Inflammatory macrophage treated with lipopolysaccharide for 1 hour (primary cell): ENCODE results near the gene TMEM151B.
A peak's percentile ranks its signal among the peaks of the same experiment; 100 is the strongest.

Experiments used
- DNase-seq, 2 donors: peaks; one replicate each; pipeline ENCODE4 v3.0.0-alpha.2; 2020 to 2022

Gene TMEM151B

DNA sequence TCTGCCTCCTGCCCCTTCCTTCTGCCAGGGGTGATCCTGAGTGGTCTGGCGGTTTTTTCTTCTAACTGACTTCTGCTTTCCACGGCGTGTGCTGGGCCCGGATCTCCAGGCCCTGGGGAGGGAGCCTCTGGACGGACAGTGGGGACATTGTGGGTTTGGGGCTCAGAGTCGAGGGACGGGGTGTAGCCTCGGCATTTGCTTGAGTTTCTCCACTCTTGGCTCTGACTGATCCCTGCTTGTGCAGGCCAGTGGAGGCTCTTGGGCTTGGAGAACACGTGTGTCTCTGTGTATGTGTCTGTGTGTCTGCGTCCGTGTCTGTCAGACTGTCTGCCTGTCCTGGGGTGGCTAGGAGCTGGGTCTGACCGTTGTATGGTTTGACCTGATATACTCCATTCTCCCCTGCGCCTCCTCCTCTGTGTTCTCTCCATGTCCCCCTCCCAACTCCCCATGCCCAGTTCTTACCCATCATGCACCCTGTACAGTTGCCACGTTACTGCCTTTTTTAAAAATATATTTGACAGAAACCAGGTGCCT lies 36.6 kb upstream of the TMEM151B start:
- DNase-seq: no peak

DNA sequence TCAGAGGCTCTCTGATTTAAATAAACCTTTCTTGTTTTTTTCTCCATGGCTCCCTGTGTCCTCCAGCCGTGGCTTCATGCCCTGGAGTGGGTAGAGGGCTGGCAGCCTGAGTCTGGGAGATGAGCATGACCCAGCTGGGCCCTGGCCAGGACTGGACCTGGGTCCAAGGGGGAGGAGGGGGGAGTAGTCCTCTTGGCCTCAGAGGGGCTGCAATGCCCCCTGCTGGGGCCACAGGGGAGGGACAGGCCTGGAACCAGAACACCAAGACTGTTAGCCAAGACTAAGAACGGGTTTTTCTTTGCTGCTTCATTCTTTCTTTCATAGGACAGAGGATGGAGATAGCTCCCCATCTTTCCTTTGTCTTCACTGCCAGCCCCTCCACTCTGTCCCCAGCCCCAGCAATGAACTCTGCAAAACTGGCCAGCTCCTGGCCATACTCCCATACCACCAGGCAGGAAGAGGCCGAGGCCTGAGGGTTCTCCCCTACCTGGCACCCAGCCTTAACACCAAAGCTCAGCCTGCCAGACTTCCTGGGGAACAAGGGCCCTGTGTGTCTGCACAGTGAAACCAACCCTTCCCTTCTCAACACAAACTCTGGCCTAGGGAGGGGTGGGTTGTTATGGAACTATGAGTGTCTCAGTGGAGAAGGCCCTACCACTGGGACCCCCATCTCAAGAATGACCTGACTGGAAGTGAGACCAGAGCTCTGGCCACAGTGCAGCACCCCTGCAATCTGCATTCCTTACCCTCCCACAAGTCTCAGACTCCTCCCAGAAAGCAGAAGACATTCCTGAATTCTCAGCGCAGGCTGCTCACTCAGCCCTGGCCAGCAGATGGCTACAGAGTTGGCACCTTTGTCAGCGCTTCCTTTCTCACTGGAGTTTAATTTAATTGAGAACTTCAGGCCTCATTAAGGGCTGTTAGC lies 35.9 kb upstream of the TMEM151B start:
- DNase-seq: peak in 1 of 2 donors; percentile 47

DNA sequence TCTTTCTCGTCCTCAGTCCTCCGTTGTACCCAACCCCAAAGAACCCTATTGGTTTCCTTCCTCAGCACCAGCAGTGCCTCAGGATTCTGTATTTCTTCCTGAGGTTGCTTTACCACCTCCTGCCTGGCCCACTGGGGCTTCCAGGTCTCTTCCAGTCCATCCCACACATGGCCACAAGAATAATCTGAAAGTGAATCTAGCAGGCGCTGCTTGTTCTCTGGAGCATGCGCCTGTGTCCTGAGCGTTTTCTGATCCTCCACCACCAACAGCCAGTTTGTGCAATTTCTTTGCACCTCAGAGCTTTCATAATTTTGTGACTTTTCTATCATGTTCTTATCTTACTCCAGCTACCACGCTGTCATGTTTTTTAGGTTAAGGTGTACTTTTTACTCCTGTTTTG lies 35.0 kb upstream of the TMEM151B start:
- DNase-seq: no peak

DNA sequence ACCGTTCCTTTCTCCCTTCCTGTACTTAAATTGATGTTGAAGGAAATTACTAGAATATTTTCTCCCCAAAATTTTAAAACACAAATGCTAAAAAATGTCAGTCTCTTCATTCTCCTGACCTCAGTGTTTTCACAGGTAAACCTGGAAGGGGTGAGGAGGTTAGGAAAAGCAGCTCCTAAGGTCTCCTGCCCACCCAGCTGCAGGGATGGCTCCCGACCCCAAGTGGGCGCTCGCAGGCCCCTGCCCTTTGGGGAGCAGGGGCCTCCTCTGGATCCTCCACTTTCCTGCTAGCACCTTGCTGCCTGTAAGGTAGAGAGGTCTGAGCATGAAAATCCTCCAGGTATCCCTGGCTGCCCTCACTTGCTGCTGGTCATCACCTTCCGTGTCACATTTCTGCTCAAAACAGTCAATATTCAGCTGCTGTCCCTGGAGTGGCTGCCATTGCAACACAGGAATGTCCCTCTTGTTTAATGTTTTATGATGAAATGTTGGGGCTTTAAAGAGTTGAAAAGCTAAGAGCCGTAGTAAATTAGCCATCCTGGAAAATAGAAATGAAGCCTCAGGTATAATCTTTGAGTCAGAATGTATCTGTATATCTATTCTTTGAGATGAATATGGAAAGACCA lies 34.2 kb upstream of the TMEM151B start:
- no peak for DNase-seq

DNA sequence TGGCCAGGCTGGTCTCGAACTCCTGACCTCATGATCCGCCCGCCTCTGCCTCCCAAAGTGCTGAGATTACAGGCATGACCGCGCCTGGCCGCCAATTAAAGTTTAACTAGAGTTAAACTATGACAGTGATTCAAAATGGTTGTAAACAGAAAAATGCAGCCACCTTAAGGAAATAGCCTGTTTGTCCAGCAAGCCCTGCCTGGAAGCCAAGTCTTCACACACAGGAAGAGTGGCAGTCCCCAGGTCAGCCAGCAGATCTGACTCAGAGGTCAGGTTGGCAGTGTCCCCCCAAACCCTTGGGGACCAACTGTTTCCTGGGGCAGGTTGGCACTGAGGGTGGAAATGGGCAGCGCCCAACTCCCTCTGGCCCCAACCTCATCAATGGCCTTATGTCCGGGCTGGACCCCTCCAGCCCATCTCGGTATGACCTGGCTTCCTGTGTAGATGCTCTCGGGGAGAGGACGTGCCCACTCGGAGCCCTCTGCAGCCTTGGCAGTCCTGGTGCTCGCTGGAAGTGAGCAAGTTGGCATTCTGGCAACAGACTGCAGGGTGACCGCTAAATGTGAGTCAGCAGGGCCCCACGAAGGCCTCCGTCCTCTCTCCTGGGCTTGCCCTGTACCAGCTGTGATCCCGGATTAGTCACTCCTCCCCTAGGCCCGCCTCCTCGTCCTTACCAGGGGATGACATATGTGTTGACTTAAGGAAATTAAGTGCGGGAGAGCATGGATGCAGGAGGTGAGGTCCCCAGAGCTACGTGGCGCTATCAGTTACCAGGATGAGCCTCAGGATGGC lies 33.0 kb upstream of the TMEM151B start:
- DNase-seq: peak; percentile 91 to 93

DNA sequence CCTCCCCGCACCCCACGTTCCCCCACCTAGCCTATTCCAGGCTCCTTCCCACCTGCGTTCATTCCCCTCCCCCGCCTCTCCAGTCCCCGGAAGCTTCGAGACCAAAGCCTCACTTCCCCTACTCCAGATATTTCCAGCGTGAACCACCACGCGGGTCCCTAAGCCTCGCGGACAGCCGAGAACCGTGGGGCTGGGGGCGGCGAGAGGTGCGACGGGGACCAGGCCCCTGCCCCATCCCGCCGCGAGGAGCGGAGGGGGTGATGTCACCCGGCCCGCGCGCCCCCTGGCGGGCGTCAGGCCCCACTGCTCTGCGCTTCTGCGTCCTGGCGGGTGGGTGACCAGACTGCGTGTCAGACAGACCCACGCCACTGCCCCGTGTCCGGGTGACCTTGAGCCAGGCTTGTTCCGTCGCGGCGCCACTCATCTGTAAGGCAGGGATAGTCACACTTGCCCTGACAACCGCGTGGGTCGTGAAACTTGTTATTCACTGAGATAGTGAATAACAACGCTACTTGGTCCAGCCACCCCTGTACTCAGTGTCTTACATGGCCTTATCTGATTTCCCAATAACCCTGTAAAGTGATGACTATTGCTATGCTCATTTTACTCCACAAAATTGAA lies 32.3 kb upstream of the TMEM151B start:
- DNase-seq: peak; percentile 71 to 86

DNA sequence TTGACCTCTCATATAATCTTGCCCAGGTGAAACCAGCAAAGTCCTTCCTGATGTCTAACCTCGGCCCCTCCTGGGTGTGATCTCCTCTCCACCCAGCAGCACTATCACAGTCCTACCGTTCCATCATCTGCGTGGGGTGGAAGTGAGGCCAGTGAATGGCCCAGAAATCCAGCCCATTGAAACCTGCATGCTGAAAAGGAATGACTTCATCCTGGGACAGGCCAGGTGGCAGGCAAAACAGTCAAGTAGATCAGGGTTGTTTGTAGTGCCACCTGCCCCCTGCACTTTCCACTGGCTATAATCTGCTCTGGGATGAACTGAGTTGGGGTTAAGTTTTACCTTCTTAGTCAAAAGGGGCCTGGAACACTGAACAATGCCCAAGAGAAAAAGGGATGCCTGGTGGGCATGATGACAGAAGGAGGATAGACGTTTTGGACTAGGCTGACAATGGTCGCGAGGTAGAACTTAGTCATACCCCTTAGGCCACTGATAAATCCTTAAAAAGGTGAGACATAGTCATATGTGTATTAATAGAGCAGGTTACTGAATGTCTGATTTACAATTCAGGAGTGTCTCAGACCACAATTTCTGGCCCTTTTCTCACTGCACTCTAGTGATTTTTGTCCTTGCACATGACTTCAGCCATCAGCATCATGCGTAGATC lies 31.4 kb upstream of the TMEM151B start:
- no peak for DNase-seq

DNA sequence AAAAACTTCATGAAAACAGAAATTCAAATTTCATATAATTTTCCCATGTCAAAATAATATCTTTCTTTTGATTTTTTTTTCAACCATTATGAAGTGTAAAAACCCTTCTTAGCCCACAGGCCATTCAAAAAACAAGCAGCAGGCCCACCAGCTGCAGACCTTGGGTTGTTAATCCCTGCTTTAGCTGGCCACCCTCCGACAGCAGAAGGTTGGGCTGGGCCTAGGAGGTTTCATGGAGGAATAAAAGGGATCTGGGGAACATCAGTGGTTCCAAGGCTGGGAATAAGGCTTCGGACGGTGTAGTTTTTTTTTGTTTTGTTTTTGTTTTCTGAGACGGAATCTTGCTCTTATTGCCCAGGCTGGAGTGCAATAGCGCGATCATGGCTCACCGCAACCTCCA lies 26.9 kb upstream of the TMEM151B start:
- no peak for DNase-seq

DNA sequence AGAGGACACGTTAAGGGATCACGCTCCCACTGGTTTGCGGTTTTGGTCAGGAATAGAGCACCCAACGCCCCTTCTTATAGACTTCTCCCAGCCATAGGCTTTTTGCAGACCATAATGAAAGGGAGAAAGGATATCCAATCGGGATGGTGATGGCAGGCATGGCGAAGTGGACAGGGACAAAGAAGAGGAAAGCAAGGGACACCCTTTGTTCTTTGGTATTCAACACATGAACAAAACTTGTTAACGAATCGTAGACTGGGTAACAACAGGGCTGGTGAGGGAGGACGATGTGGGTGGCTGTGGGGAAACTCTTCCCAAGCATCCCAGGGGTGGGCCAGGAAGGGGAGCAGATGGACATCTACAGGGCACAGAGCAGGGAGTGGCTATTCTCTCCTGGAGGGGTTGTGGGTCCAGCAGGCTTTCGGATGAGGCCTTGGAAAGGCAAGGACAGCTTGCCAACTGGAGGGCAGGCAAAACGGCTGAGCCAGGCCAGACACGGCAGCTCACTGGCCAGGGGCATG lies 24.8 kb upstream of the TMEM151B start:
- DNase-seq: no peak

DNA sequence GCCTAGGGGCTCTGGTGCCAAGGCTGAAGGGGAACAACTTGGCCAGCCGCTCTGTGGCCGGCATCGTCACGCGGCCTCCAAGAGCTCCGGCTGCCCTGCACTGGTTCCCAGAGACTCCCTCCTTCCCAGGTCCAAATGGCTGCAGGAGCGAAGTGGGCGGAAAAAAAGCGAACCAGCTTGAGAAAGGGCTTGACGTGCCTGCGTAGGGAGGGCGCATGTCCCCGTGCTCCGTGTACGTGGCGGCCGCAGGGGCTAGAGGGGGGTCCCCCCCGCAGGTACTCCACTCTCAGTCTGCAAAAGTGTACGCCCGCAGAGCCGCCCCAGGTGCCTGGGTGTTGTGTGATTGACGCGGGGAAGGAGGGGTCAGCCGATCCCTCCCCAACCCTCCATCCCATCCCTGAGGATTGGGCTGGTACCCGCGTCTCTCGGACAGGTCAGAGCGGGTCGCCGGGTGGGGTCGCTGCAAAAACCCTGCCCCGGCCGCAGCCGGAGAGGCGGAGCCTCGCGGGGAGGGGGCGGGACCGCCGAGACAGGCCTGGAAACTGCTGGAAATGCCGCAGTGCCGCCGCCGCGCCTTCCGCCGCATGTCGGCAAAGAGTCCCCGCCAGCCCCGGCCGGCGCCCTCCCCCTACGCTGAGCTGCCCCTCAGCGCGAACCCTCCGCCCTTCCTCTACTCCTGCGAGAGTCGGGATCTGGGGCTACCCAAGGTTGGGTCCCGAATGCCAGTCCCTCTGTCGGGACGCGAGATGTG lies 24.2 kb upstream of the TMEM151B start:
- peak; percentile 61 to 72 for DNase-seq

DNA sequence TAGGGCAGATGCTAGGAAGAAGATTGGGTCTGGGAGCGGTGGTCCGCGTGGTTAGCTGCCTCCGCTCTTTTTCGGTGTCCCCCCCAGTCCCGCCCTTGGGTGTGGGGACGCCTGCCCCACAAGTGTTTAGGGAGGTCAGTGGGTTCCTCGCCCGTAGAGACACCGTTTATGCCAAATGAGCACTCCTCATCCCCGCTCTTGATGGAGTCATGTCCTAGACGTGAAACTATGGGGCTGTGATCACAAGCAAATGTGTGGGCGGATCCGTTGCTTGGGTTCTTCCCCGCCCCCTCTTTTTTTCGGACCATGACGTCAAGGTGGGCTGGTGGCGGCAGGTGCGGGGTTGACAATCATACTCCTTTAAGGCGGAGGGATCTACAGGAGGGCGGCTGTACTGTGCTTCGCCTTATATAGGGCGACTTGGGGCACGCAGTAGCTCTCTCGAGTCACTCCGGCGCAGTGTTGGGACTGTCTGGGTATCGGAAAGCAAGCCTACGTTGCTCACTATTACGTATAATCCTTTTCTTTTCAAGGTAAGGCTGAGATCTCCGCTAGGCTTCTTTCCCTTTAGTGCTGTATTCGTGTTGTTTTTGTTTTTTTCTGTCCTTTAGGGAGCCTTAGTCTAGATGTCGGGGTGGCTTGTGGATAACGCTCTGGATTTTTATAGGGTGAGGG lies 23.4 kb upstream of the TMEM151B start, which contains the start of gene HSP90AB1:
Gene HSP90AB1 (plus strand): TSS at position 439 of the 675 bp plus-strand sequence. CDS start 1,529 bp downstream, outside the sequence.
- peak; percentile 96 to 98 for DNase-seq

DNA sequence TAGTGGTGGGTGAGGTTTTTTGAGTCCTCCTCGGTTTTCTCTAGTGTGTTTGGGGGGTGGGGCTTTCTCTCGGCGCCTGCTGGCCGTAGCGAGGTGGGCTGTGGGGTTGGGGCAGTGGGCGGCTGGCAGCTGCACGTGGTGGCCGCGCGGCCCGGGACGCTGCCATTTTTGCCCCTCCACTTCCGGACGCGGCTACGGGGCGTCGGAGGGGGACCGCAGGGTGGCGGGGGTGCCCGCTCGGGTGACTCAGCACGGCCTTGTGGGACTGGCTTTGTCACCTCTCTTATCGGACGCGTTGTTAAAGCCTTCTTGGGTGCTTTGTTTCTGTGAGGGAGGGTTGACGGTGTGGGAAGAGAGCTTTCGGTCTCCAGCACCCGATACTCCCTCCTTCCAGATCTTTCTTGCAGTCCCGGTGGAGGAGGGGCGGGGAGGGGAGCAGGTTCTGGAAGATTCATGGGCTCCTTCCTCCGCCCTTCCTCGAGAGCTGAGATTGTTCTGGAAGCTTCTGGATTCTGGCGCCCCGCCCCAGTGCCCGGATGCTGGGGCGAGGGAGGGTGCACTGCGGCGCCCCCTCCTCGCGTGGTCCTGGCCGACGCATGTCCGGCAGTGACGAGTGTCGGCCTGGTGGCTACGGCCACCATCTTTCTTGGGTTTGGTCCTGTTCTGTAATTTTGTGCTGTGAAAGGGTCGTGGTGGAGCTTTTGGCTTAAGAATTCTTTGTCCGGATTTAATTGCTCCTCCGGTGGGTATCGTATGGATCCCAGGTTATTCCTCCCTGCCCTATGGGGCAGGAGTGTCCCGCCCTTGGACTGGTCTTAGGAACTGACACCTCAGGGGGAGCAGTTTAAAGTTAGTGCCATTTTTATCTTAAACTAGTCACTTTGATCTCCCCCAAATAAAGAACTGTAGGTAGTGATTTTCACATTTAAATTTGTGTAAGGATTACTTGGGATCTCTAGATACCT lies 22.6 kb upstream of the TMEM151B start:
- peak; percentile 77 to 78 for DNase-seq

DNA sequence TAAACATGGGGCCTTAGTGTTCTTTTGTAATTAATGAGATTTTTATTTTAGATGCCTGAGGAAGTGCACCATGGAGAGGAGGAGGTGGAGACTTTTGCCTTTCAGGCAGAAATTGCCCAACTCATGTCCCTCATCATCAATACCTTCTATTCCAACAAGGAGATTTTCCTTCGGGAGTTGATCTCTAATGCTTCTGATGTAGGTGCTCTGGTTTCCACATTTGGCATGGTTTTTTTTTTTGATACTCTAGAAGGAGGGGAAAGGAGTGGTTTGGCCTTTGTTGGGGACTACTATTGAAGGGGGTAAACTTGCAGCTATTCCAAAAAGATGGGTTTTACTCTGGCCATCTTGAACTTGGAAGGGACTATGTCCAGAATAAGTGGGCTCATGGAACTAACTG lies 21.7 kb upstream of the TMEM151B start:
- no peak for DNase-seq

DNA sequence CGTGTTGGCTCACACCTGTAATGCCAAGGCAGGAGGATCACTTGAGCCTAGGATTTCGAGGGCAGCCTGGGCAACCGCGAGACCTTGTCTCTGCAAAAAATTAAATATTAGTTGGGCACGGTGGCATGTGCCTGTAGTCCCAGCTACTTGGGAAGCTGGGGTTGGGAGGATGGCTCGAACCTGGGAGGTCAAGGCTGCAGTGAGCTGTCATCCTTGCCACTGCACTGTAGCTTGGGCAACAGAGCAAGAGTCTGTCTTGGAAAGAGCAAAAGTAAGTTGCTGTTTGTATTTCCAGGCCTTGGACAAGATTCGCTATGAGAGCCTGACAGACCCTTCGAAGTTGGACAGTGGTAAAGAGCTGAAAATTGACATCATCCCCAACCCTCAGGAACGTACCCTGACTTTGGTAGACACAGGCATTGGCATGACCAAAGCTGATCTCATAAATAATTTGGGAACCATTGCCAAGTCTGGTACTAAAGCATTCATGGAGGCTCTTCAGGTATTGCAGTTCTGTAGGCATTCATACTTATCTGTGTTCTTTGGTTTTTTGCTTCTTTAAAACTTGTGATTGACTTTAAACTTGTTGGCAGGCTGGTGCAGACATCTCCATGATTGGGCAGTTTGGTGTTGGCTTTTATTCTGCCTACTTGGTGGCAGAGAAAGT lies 21.0 kb upstream of the TMEM151B start:
- no peak for DNase-seq

DNA sequence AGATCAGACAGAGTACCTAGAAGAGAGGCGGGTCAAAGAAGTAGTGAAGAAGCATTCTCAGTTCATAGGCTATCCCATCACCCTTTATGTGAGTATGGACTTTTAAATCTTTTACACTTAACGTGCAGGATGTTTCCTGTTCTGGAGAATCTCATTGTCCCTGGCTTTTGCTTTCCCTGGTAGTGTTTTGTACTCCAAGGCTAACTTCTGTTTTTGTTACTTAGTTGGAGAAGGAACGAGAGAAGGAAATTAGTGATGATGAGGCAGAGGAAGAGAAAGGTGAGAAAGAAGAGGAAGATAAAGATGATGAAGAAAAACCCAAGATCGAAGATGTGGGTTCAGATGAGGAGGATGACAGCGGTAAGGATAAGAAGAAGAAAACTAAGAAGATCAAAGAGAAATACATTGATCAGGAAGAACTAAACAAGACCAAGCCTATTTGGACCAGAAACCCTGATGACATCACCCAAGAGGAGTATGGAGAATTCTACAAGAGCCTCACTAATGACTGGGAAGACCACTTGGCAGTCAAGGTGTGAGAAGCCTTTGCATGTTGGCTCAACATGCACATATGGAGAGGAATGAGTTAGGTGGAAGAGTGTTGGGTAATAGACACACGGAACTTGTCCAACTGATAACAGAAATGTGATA lies 20.1 kb upstream of the TMEM151B start:
- no peak for DNase-seq

DNA sequence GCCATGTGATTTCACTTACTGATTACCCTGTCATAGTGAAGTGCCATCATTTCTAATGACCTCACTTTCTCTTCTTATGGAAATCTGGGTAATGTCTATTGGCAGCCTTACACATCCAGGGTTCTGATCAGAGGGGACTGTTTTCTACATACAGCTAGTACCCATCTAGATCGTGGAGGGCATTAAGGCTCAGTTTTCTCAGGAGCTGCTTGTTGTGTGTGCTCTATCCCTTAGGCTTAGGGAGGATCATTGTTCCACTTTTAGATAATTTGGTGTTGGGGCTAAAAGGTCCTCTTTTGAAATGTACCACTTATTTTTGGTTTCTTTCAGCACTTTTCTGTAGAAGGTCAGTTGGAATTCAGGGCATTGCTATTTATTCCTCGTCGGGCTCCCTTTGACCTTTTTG lies 19.5 kb upstream of the TMEM151B start:
- DNase-seq: no peak

DNA sequence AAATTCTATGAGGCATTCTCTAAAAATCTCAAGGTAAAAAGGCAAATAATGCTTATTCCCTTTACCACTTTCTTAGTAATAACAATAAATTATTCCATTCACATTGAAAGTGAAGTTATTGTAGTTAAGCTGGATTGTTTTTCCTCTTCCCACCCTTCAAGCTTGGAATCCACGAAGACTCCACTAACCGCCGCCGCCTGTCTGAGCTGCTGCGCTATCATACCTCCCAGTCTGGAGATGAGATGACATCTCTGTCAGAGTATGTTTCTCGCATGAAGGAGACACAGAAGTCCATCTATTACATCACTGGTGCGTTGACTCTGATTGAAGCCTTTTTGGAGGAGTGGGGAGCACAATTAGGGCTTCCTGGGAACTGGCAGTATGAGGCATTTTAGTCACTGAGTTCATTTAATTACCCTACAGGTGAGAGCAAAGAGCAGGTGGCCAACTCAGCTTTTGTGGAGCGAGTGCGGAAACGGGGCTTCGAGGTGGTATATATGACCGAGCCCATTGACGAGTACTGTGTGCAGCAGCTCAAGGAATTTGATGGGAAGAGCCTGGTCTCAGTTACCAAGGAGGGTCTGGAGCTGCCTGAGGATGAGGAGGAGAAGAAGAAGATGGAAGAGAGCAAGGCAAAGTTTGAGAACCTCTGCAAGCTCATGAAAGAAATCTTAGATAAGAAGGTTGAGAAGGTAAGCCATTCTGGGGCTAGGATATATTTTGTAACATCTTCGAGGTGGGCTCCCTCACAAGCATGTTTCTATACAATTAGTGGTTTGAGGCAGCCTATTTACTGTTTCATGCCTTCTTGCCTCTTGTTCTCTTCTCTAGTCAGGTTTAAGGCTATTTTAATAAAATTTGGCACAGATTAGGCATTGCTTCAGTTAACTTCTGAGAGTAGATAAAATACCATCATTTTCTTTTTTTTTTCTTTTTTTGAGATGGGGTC lies 18.4 kb upstream of the TMEM151B start:
- no peak for DNase-seq
